H1 (cell line): ENCODE measurements around the gene RBM42. TPM values are rescaled to one million over a fixed set of nuclear protein-coding genes. Genes with fewer than 3 reads are reported as not detected.

ENCODE experiments used
- CTCF ChIA-PET: fragments of 300-600 bp; sonication (Branson Sonifier 250); formaldehyde crosslinking; loops from one replicate; lab custom pipeline; 2021; ENCODE audit not compliant: partially characterized antibody; lab: Charles Lee
- POLR2A ChIA-PET: fragments of 300-600 bp; sonication (Branson Sonifier 250); formaldehyde crosslinking; loops from one replicate; lab custom pipeline; 2021; ENCODE audit warnings: inconsistent platforms; ENCODE audit not compliant: partially characterized antibody; lab: Charles Lee
- DNase-seq, 2 experiments: peaks; one replicate each; pipeline versions ENCODE4 v3.0.0 to v3.0.0-alpha.2; 2010 to 2022; ENCODE audit warnings: low spot score in 2 of 2, low read depth in 1 of 2, mixed read lengths in 1 of 2
- FAIRE-seq: peaks from 2 replicates; lab custom pipeline; 2011; peaks lifted over from hg19 to GRCh38; lab: Jason Lieb, UNC
- H2AFZ ChIP-seq: 2 replicates; pipeline ENCODE4 v1.8.1; 2012; ENCODE audit warnings: low read length, inconsistent platforms
- H2AK5ac ChIP-seq: 2 replicates; pipeline ENCODE4 v1.6.1; 2013; ENCODE audit warnings: low read depth, low read length
- H2BK120ac ChIP-seq: replicated peaks from 2 replicates; pipeline ENCODE3; 2013; ENCODE audit warnings: low read depth, low read length, inconsistent platforms
- H2BK12ac ChIP-seq: 2 replicates; pipeline ENCODE4 v1.6.1; 2013; ENCODE audit warnings: low read depth, low read length
- H2BK15ac ChIP-seq: 2 replicates; pipeline ENCODE4 v1.6.1; 2013; ENCODE audit warnings: low read length
- H2BK20ac ChIP-seq: 2 replicates; pipeline ENCODE4 v1.6.1; 2013; ENCODE audit warnings: low read length
- H2BK5ac ChIP-seq: 2 replicates; pipeline ENCODE4 v1.6.1; 2013; ENCODE audit warnings: low read depth, low read length
- H3K14ac ChIP-seq: 2 replicates; pipeline ENCODE4 v1.6.1; 2013; ENCODE audit warnings: inconsistent platforms; ENCODE audit not compliant: insufficient read length
- H3K18ac ChIP-seq: 2 replicates; pipeline ENCODE4 v1.6.1; 2013; ENCODE audit warnings: low read length; ENCODE audit errors: extremely low read depth
- H3K23ac ChIP-seq: 2 replicates; pipeline ENCODE4 v1.6.1; 2013; ENCODE audit warnings: inconsistent platforms; ENCODE audit not compliant: insufficient read length
- H3K23me2 ChIP-seq: 2 replicates; pipeline ENCODE4 v1.6.1; 2013; ENCODE audit warnings: low read depth, low read length
- H3K27ac ChIP-seq: 2 replicates; pipeline ENCODE4 v1.6.1; 2011; ENCODE audit warnings: low read depth, low read length, inconsistent platforms
- H3K27me3 ChIP-seq, 4 experiments: replicated peaks in 1 of 4; 1 replicate in 1 of 4; 2 replicates in 3 of 4; pipeline versions ENCODE4 v1.6.1 to v1.8.1; 2011 to 2013; ENCODE audit warnings: low read length in 3 of 4, mild to moderate bottlenecking in 3 of 4, inconsistent platforms in 2 of 4, mixed read lengths in 2 of 4, moderate library complexity in 1 of 4; ENCODE audit not compliant: control insufficient read depth in 3 of 4, insufficient read depth in 3 of 4; ENCODE audit errors: extremely low read depth in 1 of 4
- H3K36me3 ChIP-seq, 4 experiments: 2 replicates each; pipeline versions ENCODE4 v1.6.1 to v1.8.1; 2011 to 2013; ENCODE audit warnings: mild to moderate bottlenecking in 4 of 4, low read length in 3 of 4, moderate library complexity in 2 of 4, control low read depth in 1 of 4, inconsistent platforms in 1 of 4; ENCODE audit not compliant: insufficient read depth in 4 of 4, control insufficient read depth in 2 of 4
- H3K4ac ChIP-seq: replicated peaks from 2 replicates; pipeline ENCODE3; 2013; ENCODE audit warnings: low read length, low read depth, mixed read lengths, inconsistent platforms; ENCODE audit not compliant: insufficient read length
- H3K4me1 ChIP-seq, 4 experiments: replicated peaks in 1 of 4; 1 replicate in 1 of 4; 2 replicates in 3 of 4; pipeline versions ENCODE4 v1.6.1 to v1.8.1; 2011 to 2013; ENCODE audit warnings: low read length in 3 of 4, inconsistent platforms in 2 of 4, mixed read lengths in 1 of 4; ENCODE audit not compliant: insufficient read depth in 4 of 4, control insufficient read depth in 3 of 4
- H3K4me2 ChIP-seq, 2 experiments: 2 replicates each; pipeline versions ENCODE4 v1.6.1 to v1.8.1; 2011 to 2013; ENCODE audit warnings: low read depth in 2 of 2, low read length in 2 of 2, control low read depth in 1 of 2, inconsistent platforms in 1 of 2, mild to moderate bottlenecking in 1 of 2; ENCODE audit not compliant: insufficient read depth in 1 of 2
- H3K4me3 ChIP-seq, 4 experiments: fragments of 200-600, 300-600 bp in 1 of 4; sonication (generic), shearing (Covaris generic), sonication (Bioruptor Twin) in 1 of 4; 2 replicates each; pipeline versions ENCODE4 v1.5.1 to v1.8.1; 2011 to 2016; ENCODE audit warnings: low read length in 4 of 4, low read depth in 3 of 4, control low read depth in 2 of 4, inconsistent platforms in 2 of 4, mild to moderate bottlenecking in 2 of 4, mixed read lengths in 1 of 4, moderate library complexity in 1 of 4; ENCODE audit not compliant: insufficient read depth in 2 of 4; ENCODE audit errors: extremely low read depth in 1 of 4
- H3K56ac ChIP-seq: replicated peaks from 2 replicates; pipeline ENCODE3; 2013; ENCODE audit warnings: low read depth, mild to moderate bottlenecking, mixed read lengths, low read length, inconsistent platforms; ENCODE audit not compliant: insufficient read length
- H3K79me1 ChIP-seq: 2 replicates; pipeline ENCODE4 v1.6.1; 2013; ENCODE audit warnings: low read depth, low read length, control low read depth
- H3K79me2 ChIP-seq, 2 experiments: 2 replicates each; pipeline versions ENCODE4 v1.6.1 to v1.8.1; 2012 to 2013; ENCODE audit warnings: low read length in 2 of 2, mild to moderate bottlenecking in 2 of 2, inconsistent platforms in 1 of 2; ENCODE audit not compliant: insufficient read depth in 2 of 2, control insufficient read depth in 1 of 2
- H3K9ac ChIP-seq, 4 experiments: replicated peaks in 1 of 4; 1 replicate in 1 of 4; 2 replicates in 3 of 4; pipeline versions ENCODE4 v1.6.1 to v1.8.1; 2011 to 2013; ENCODE audit warnings: low read depth in 3 of 4, low read length in 3 of 4, control low read depth in 2 of 4, mild to moderate bottlenecking in 2 of 4, moderate library complexity in 2 of 4, inconsistent platforms in 1 of 4; ENCODE audit errors: extremely low read depth in 1 of 4
- H3K9me3 ChIP-seq, 2 experiments: 2 replicates each; pipeline versions ENCODE4 v1.6.1 to v1.8.1; 2012 to 2013; ENCODE audit warnings: mild to moderate bottlenecking in 2 of 2, moderate library complexity in 2 of 2, control low read depth in 1 of 2, inconsistent platforms in 1 of 2, low read depth in 1 of 2, low read length in 1 of 2, mixed read lengths in 1 of 2; ENCODE audit not compliant: insufficient read depth in 2 of 2
- H4K20me1 ChIP-seq, 2 experiments: replicated peaks in 1 of 2; 2 replicates each; pipeline versions ENCODE3 to v1.8.1; 2011 to 2013; ENCODE audit warnings: inconsistent platforms in 2 of 2, low read length in 2 of 2, mild to moderate bottlenecking in 1 of 2; ENCODE audit not compliant: insufficient read depth in 2 of 2, control insufficient read depth in 1 of 2
- H4K5ac ChIP-seq: 2 replicates; pipeline ENCODE4 v1.6.1; 2013; ENCODE audit warnings: low read length, low read depth, mixed read lengths, inconsistent platforms; ENCODE audit not compliant: insufficient read length
- H4K8ac ChIP-seq: 2 replicates; pipeline ENCODE4 v1.8.0; 2013; ENCODE audit warnings: mild to moderate bottlenecking, moderate library complexity, low read length, inconsistent platforms; ENCODE audit not compliant: insufficient read depth; ENCODE audit errors: extremely low read depth
- H4K91ac ChIP-seq: replicated peaks from 2 replicates; pipeline ENCODE3; 2013; ENCODE audit warnings: low read length, mixed read lengths, inconsistent platforms; ENCODE audit not compliant: insufficient read length
- CHD2 ChIP-seq: IDR thresholded peaks from 2 replicates; pipeline ENCODE4 v1.6.1; 2012; ENCODE audit warnings: low read length, improper control_type of control experiment
- CREB1 ChIP-seq: IDR thresholded peaks from 2 replicates; pipeline ENCODE4 v1.6.1; 2012; ENCODE audit warnings: inconsistent platforms
- CTBP2 ChIP-seq: IDR thresholded peaks from 2 replicates; pipeline ENCODE4 v1.7.0; 2011; ENCODE audit warnings: borderline replicate concordance, mild to moderate bottlenecking, moderate library complexity, mixed read lengths, low read length; ENCODE audit not compliant: insufficient read depth, insufficient read length
- FOSL1 ChIP-seq: IDR thresholded peaks from 2 replicates; pipeline ENCODE4 v1.6.1; 2011; ENCODE audit warnings: mild to moderate bottlenecking, low read depth, low read length, moderate library complexity; ENCODE audit not compliant: insufficient read depth
- GTF2F1 ChIP-seq: IDR thresholded peaks from 2 replicates; pipeline ENCODE4 v1.6.1; 2012; ENCODE audit warnings: low read depth, low read length, improper control_type of control experiment, borderline replicate concordance
- HDAC6 ChIP-seq: IDR thresholded peaks from one replicate; pipeline ENCODE4 v1.7.1; 2012; ENCODE audit warnings: low read depth, mild to moderate bottlenecking, inconsistent platforms, low read length, moderate library complexity
- JUND ChIP-seq: IDR thresholded peaks from 2 replicates; pipeline ENCODE4 v1.6.1; 2011; ENCODE audit warnings: mild to moderate bottlenecking, improper control_type of control experiment, low read length
- KDM4A ChIP-seq: IDR thresholded peaks from one replicate; pipeline ENCODE4 v1.7.1; 2012; ENCODE audit warnings: low read depth, mild to moderate bottlenecking, moderate library complexity, low read length, inconsistent platforms; ENCODE audit not compliant: severe bottlenecking
- PHF8 ChIP-seq: fragments of 200-600 bp; sonication (generic); conservative IDR thresholded peaks from 2 replicates; pipeline ENCODE4 v1.7.1; 2012; ENCODE audit warnings: low read depth, mild to moderate bottlenecking, inconsistent platforms, low read length, moderate library complexity
- POLR2A ChIP-seq, 2 experiments: IDR thresholded peaks; 1 replicate in 1 of 2; 2 replicates in 1 of 2; pipeline ENCODE4 v1.6.1; 2011; ENCODE audit warnings: low read depth in 2 of 2, low read length in 2 of 2, mild to moderate bottlenecking in 2 of 2; ENCODE audit errors: control extremely low read depth in 1 of 2
- SAP30 ChIP-seq: fragments of 300-600 bp; sonication (generic); IDR thresholded peaks from 2 replicates; pipeline ENCODE4 v1.7.1; 2012; ENCODE audit warnings: low read length, moderate library complexity, mild to moderate bottlenecking, inconsistent platforms; ENCODE audit not compliant: insufficient read depth, insufficient replicate concordance
- SP1 ChIP-seq: IDR thresholded peaks from 2 replicates; pipeline ENCODE4 v1.6.1; 2011; ENCODE audit warnings: low read depth, low read length
- TAF7 ChIP-seq: optimal IDR thresholded peaks from 2 replicates; pipeline ENCODE3; 2011; ENCODE audit warnings: low read depth, mild to moderate bottlenecking, inconsistent platforms, low read length, moderate library complexity, borderline replicate concordance
- TBP ChIP-seq: IDR thresholded peaks from 2 replicates; pipeline ENCODE4 v1.6.1; 2011; ENCODE audit warnings: low read depth, low read length, improper control_type of control experiment
- TCF12 ChIP-seq: IDR thresholded peaks from 2 replicates; pipeline ENCODE4 v1.6.1; 2011; ENCODE audit warnings: low read depth, mild to moderate bottlenecking, low read length
- ZNF274 ChIP-seq: IDR thresholded peaks from 2 replicates; pipeline ENCODE4 v1.7.0; 2012; ENCODE audit warnings: low read length, borderline replicate concordance; ENCODE audit errors: extremely low read depth
- WGBS, 2 experiments: shearing (Covaris generic) in 1 of 2; methylation state at CpG; one replicate each; pipeline versions ENCODE4 v1.1.6 to v1.1.7; 2013 to 2015; ENCODE audit warnings: low lambda C conversion rate in 2 of 2, mixed read lengths in 2 of 2, inconsistent platforms in 1 of 2, low coverage in 1 of 2, missing lambda C conversion rate in 1 of 2; ENCODE audit not compliant: insufficient replicate concordance in 2 of 2, insufficient coverage in 1 of 2, insufficient read length in 1 of 2; ENCODE audit errors: extremely low coverage in 1 of 2, missing lambda C conversion rate in 1 of 2; 5-methylcytosine and 5-hydroxymethylcytosine counted together
- polyA plus RNA-seq, 7 experiments: library from polyadenylated mRNA; depleted of rRNA in 3 of 7; stranded (reverse) in 5 of 7; unstranded in 2 of 7; fragments of >200 nt in 5 of 7; fragments of 200-250 nt in 2 of 7; gene quantifications; 1 replicate in 5 of 7; 2 replicates in 1 of 7; 4 replicates in 1 of 7; pipeline versions ENCODE4 v1.2.1 to v1.2.3, GENCODE V29; 2011 to 2013; ENCODE audit warnings: missing spikeins in 2 of 7, mixed read lengths in 2 of 7
- total RNA-seq: library from RNA; stranded (reverse); fragmentation: NEBNext Ultra II Directional; extraction: Animal tissue kit (Norgen Biotek cat#: 25700); gene quantifications from 2 replicates; pipeline ENCODE4 v1.2.1, GENCODE V29; 2021

Gene RBM42
- total and polyA plus RNA-seq, 2 of the 8 experiments (the other 6 are each of a cell fraction or from before 2014, with no cell fraction given): 59.8 to 80.8 TPM

DNA sequence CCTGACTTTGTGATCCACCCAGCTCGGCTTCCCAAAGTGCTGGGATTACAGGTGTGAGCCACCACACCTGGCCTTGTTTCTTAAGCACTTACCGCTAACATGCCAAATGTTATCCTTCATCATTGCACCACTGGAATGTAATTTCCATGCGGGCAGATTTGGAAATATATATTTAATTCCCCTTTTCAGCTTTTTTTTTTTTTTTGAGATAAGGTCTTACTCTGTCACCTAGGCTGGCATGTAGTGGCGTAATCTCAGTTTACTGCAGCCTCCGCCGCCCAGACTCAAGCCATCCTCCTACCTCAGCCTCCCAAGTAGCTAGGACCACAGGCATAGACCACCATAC, 33.1 kb downstream of the RBM42 start:
- Histone ChIP-seq H3K27me3 (no peaks in the 10 kb centered on the region), H3K4me1 (no peaks in the 10 kb centered on the region), H2BK15ac (no peak overlapping the region), H3K56ac (no peak overlapping the region), H3K79me2 (no peaks in the 10 kb centered on the region), H3K4ac (no peak overlapping the region), H3K23ac (no peak overlapping the region), H3K36me3 (peaks cover 0 to 19% (median 13%) of the 10 kb centered on the region in 4 experiments; a peak in 5 of 8 replicates), H2AFZ (no peak overlapping the region), H4K91ac (no peak overlapping the region), H3K79me1 (no peaks in the 10 kb centered on the region; the same call in 1 of the 2 replicates), H3K18ac (no peak overlapping the region), H4K5ac (no peak overlapping the region), H3K4me2 (no peak overlapping the region), H3K14ac (no peak overlapping the region), H2BK20ac (no peak overlapping the region), H3K9ac (no peak overlapping the region), H4K20me1 (peaks cover 0 to 6% of the 10 kb centered on the region in 2 experiments), H4K8ac (no peak overlapping the region), H3K27ac (no peak overlapping the region), H2BK5ac (no peak overlapping the region), H3K23me2 (no peaks in the 10 kb centered on the region), H2AK5ac (no peak overlapping the region), H3K4me3 (no peak overlapping the region), H2BK120ac (no peak overlapping the region), H2BK12ac (no peak overlapping the region), H3K9me3 (no peaks in the 10 kb centered on the region)
- no peak for DNase-seq
- 89% methylated on average over 6 of the region's 6 CpGs; no CpG with 5 or more reads in 1 of the 2 experiments for WGBS, 2 experiments
- ChIA-PET CTCF (interaction anchor here (0.7 to 1.8 kb wide), 5 partner anchors 12 to 169 kb away, joined by 3 to 7 read pairs (median 4); no protein-coding TSS in a partner anchor), POLR2A (interaction anchor here (0.7 to 2.0 kb wide), 3 partner anchors 14 to 31 kb away, joined by 3 to 11 read pairs (median 3); partner anchors contain the start of gene COX6B1)
- FAIRE-seq: no peak
- TF ChIP-seq SAP30 (no peak), HDAC6 (no peak), CHD2 (no peak), CREB1 (no peak), POLR2A (IDR thresholded peaks at IDR 0.05; ENCODE audit: control extremely low read depth in 1 of 2, low read depth in 2 of 2, low read length in 2 of 2) (no peak), KDM4A (no peak), TBP (no peak), GTF2F1 (no peak), TCF12 (no peak), TAF7 (no peak), JUND (no peak), PHF8 (no peak), ZNF274 (no peak), SP1 (no peak), FOSL1 (no peak), CTBP2 (no peak)
